K562 (cell line): Measurements from ENCODE around the gene ACBD3. TPM values are rescaled to one million over a fixed set of nuclear protein-coding genes. Genes with fewer than 3 reads are reported as not detected.
A peak's percentile ranks its signal among the peaks of the same experiment; 100 is the strongest.

ENCODE experiments used
- CBX1 ChIP-seq: sonication (generic); IDR thresholded peaks from 2 replicates; pipeline ENCODE4 v1.6.1; 2016; ENCODE audit warnings: antibody characterized with exemption, low read depth, mild to moderate bottlenecking
- CEBPG ChIP-seq, 3 experiments: fragments of 200-800 bp in 1 of 3; sonication (Bioruptor generic) in 1 of 3; sonication (generic) in 1 of 3; formaldehyde crosslinking in 1 of 3; IDR thresholded peaks in 2 of 3; conservative IDR thresholded peaks in 1 of 3; 2 replicates each; pipeline versions ENCODE4 v1.6.1 to v1.8.0; 2016 to 2022; ENCODE audit warnings: missing compliant biosample characterization in 2 of 3, missing genetic modification characterization in 2 of 3, mild to moderate bottlenecking in 1 of 3, missing genetic modification reagents in 1 of 3
- HDAC8 ChIP-seq: fragments of 450-650 bp; IDR thresholded peaks from 2 replicates; pipeline ENCODE4 v1.6.1; 2016; ENCODE audit warnings: mild to moderate bottlenecking, missing genetic modification characterization, moderate library complexity, missing compliant biosample characterization
- HMG20A ChIP-seq: fragments of 450-650 bp; formaldehyde crosslinking; conservative IDR thresholded peaks from 2 replicates; pipeline ENCODE4 v1.4.0; 2020; ENCODE audit warnings: mild to moderate bottlenecking, mixed read lengths
- ILK ChIP-seq: fragments of 450-650 bp; IDR thresholded peaks from 2 replicates; pipeline ENCODE4 v1.6.1; 2016; ENCODE audit warnings: missing genetic modification characterization, low read depth, mild to moderate bottlenecking, missing compliant biosample characterization, moderate library complexity, borderline replicate concordance
- MED1 ChIP-seq: sonication (generic); formaldehyde crosslinking; IDR thresholded peaks from 2 replicates; pipeline ENCODE4 v1.8.1; 2023; ENCODE audit warnings: missing genetic modification reagents, borderline replicate concordance
- polyA plus RNA-seq, 8 experiments: library from polyadenylated mRNA; depleted of rRNA in 4 of 8; stranded (reverse) in 5 of 8; unstranded in 3 of 8; fragments of >200 nt; fragmentation: Nextera tagmentation in 2 of 8; fragmentation: Illumina TruSeq in 1 of 8; extraction: Ambion mirVana in 2 of 8; extraction: Trizol in 1 of 8; gene quantifications; 2 replicates each; pipeline versions ENCODE4 v1.2.1 to v1.2.3, GENCODE V29; 2011 to 2014; ENCODE audit warnings: inconsistent platforms in 1 of 8, missing spikeins in 1 of 8
- total RNA-seq, 7 experiments: library from RNA; depleted of rRNA in 6 of 7; stranded (reverse); fragments of >200 nt in 6 of 7; fragmentation: Illumina TruSeq in 2 of 7; extraction: Trizol in 2 of 7; gene quantifications; 2 replicates each; pipeline versions ENCODE4 v1.2.1 to v1.2.3, GENCODE V29; 2011 to 2021; ENCODE audit warnings: low replicate concordance in 1 of 7
- TF ChIP-seq, protein P1 (sequence below), 2 experiments: fragments of 450-650 bp in 1 of 2; sonication (generic) in 1 of 2; formaldehyde crosslinking in 1 of 2; IDR thresholded peaks; 2 replicates each; pipeline versions ENCODE4 v1.7.1 to v1.9.0; 2016 to 2022; ENCODE audit warnings: inconsistent platforms in 1 of 2, mild to moderate bottlenecking in 1 of 2, missing genetic modification reagents in 1 of 2
- TF ChIP-seq, protein P2 (sequence below), 2 experiments: IDR thresholded peaks in 1 of 2; conservative IDR thresholded peaks in 1 of 2; 2 replicates each; pipeline ENCODE4 v1.6.1; 2016; ENCODE audit warnings: low read depth in 2 of 2, mild to moderate bottlenecking in 1 of 2, missing compliant biosample characterization in 1 of 2, missing genetic modification characterization in 1 of 2, moderate library complexity in 1 of 2
- TF ChIP-seq, protein P3 (sequence below): fragments of 450-650 bp; formaldehyde crosslinking; IDR thresholded peaks from 2 replicates; pipeline ENCODE4 v1.4.0; 2020; ENCODE audit warnings: mild to moderate bottlenecking, mixed read lengths

ACBD3 gene
- total and polyA plus RNA-seq, 9 of the 15 experiments (the other 6 are each of a cell fraction or from before 2014, with no cell fraction given), result 11.1 to 36.7 (median 26.9) TPM

DNA sequence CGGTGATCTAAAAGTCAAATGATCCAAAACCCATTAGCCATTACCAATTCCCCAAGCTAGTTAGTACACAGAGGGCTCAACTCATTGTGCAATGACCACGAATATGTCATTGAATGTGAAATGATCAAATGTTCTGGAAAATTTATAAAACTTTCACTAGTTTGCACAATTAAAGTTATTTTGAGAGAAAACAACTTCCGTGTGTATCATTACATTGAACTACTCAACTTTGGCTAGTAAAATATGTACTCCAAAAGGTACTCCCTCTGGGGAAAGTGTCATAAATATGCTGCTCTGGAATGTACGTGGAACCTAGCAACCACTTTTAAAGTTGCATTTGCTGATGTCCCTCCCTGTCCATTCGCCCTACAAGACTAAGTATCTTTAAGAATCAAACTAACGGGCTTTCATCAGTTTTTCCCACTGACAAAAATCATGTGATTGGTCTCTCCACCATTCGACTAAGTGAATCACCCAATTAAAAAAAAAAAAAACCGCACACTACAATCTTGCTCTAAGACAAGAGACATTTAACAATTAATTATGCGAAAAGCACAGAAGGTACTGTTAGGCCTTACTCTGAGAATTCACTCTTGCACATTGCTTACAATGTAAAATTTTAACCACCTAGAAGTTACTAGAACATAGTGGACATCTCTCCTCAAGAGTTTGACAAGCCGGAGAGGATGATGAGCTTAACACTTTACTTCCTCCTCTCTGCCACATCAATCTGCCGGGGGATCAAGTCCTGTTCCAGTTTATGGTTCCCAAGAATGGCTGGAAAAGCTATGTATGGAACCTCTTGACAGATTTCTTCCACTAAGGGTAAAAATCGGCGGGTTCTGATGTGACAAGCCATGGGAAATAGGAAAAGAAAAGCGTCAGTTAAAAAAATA, 1.2 kb downstream of the ACBD3 start (continued):
- TF ChIP-seq, protein P1, sequence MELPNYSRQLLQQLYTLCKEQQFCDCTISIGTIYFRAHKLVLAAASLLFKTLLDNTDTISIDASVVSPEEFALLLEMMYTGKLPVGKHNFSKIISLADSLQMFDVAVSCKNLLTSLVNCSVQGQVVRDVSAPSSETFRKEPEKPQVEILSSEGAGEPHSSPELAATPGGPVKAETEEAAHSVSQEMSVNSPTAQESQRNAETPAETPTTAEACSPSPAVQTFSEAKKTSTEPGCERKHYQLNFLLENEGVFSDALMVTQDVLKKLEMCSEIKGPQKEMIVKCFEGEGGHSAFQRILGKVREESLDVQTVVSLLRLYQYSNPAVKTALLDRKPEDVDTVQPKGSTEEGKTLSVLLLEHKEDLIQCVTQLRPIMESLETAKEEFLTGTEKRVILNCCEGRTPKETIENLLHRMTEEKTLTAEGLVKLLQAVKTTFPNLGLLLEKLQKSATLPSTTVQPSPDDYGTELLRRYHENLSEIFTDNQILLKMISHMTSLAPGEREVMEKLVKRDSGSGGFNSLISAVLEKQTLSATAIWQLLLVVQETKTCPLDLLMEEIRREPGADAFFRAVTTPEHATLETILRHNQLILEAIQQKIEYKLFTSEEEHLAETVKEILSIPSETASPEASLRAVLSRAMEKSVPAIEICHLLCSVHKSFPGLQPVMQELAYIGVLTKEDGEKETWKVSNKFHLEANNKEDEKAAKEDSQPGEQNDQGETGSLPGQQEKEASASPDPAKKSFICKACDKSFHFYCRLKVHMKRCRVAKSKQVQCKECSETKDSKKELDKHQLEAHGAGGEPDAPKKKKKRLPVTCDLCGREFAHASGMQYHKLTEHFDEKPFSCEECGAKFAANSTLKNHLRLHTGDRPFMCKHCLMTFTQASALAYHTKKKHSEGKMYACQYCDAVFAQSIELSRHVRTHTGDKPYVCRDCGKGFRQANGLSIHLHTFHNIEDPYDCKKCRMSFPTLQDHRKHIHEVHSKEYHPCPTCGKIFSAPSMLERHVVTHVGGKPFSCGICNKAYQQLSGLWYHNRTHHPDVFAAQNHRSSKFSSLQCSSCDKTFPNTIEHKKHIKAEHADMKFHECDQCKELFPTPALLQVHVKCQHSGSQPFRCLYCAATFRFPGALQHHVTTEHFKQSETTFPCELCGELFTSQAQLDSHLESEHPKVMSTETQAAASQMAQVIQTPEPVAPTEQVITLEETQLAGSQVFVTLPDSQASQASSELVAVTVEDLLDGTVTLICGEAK (IDR thresholded peaks at IDR 0.05), result peak; percentile 23; the same call in 1 of the 2 replicates
- TF ChIP-seq, protein P1 (CRISPR knock-in tag; IDR thresholded peaks at IDR 0.05), result no peak
- TF ChIP-seq HDAC8 (tag) (no peak), CEBPG (CRISPR knock-in tag; IDR thresholded peaks at IDR 0.05) (no peak), CEBPG (tag; conservative IDR thresholded peaks at IDR 0.05 in 1 of 2, IDR thresholded peaks at IDR 0.05 in 1 of 2) (peak; percentile 54 to 66; a peak in 3 of 4 replicates), HMG20A (no peak), ILK (tag) (no peak), CBX1 (no peak), MED1 (no peak)
- TF ChIP-seq, protein P2, sequence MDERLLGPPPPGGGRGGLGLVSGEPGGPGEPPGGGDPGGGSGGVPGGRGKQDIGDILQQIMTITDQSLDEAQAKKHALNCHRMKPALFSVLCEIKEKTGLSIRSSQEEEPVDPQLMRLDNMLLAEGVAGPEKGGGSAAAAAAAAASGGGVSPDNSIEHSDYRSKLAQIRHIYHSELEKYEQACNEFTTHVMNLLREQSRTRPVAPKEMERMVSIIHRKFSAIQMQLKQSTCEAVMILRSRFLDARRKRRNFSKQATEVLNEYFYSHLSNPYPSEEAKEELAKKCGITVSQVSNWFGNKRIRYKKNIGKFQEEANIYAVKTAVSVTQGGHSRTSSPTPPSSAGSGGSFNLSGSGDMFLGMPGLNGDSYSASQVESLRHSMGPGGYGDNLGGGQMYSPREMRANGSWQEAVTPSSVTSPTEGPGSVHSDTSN (CRISPR knock-in tag; IDR thresholded peaks at IDR 0.05; ENCODE audit: low read depth), result no peak
- TF ChIP-seq, protein P2 (tag; conservative IDR thresholded peaks at IDR 0.05; ENCODE audit: low read depth), result 0 out of 2 replicates have a peak, but pooled peaks have one; percentile 6
- TF ChIP-seq, protein P3, sequence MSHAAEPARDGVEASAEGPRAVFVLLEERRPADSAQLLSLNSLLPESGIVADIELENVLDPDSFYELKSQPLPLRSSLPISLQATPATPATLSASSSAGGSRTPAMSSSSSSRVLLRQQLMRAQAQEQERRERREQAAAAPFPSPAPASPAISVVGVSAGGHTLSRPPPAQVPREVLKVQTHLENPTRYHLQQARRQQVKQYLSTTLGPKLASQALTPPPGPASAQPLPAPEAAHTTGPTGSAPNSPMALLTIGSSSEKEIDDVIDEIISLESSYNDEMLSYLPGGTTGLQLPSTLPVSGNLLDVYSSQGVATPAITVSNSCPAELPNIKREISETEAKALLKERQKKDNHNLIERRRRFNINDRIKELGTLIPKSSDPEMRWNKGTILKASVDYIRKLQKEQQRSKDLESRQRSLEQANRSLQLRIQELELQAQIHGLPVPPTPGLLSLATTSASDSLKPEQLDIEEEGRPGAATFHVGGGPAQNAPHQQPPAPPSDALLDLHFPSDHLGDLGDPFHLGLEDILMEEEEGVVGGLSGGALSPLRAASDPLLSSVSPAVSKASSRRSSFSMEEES (CRISPR knock-in tag), result 0 out of 2 replicates have a peak, but pooled peaks have one; percentile 2
